HEK293 (cell line): Measurements from ENCODE around the gene AMBRA1.

ENCODE experiments used
- CTCF ChIP-seq: fragments of 450-650 bp; formaldehyde crosslinking; IDR thresholded peaks from 2 replicates; pipeline ENCODE4 v1.5.1; 2016; ENCODE audit warnings: missing biosample characterization, missing genetic modification characterization
- PATZ1 ChIP-seq: fragments of 450-650 bp; formaldehyde crosslinking; IDR thresholded peaks from 2 replicates; pipeline ENCODE4 v1.5.1; 2016; ENCODE audit warnings: missing biosample characterization, missing genetic modification characterization
- SP2 ChIP-seq: fragments of 450-650 bp; formaldehyde crosslinking; IDR thresholded peaks from 2 replicates; pipeline ENCODE4 v1.5.1; 2016; ENCODE audit warnings: missing biosample characterization, missing genetic modification characterization
- TCF7L2 ChIP-seq: IDR thresholded peaks from 2 replicates; pipeline ENCODE4 v1.6.1; 2011; ENCODE audit warnings: low read depth, mild to moderate bottlenecking, inconsistent platforms, low read length, moderate library complexity, borderline replicate concordance
- ZBTB1 ChIP-seq: fragments of 450-650 bp; formaldehyde crosslinking; IDR thresholded peaks from 2 replicates; pipeline ENCODE4 v1.5.1; 2016; ENCODE audit warnings: missing biosample characterization, missing genetic modification characterization
- ZFP69B ChIP-seq: fragments of 450-650 bp; formaldehyde crosslinking; IDR thresholded peaks from 2 replicates; pipeline ENCODE4 v1.5.1; 2016; ENCODE audit warnings: missing biosample characterization, missing genetic modification characterization
- ZNF121 ChIP-seq: fragments of 450-650 bp; formaldehyde crosslinking; IDR thresholded peaks from 2 replicates; pipeline ENCODE4 v1.5.1; 2016; ENCODE audit warnings: missing biosample characterization, missing genetic modification characterization
- ZNF394 ChIP-seq: fragments of 450-650 bp; formaldehyde crosslinking; IDR thresholded peaks from 2 replicates; pipeline ENCODE4 v1.5.1; 2016; ENCODE audit warnings: missing biosample characterization, missing genetic modification characterization, mild to moderate bottlenecking, moderate library complexity, borderline replicate concordance
- ZNF654 ChIP-seq: fragments of 450-650 bp; formaldehyde crosslinking; IDR thresholded peaks from 2 replicates; pipeline ENCODE4 v1.5.1; 2016; ENCODE audit warnings: low read depth, missing biosample characterization, missing genetic modification characterization
- ZNF692 ChIP-seq: fragments of 450-650 bp; formaldehyde crosslinking; IDR thresholded peaks from 2 replicates; pipeline ENCODE4 v1.5.1; 2016; ENCODE audit warnings: missing biosample characterization, missing genetic modification characterization
- ZNF701 ChIP-seq: fragments of 450-650 bp; formaldehyde crosslinking; IDR thresholded peaks from 2 replicates; pipeline ENCODE4 v1.5.1; 2016; ENCODE audit warnings: missing biosample characterization, missing genetic modification characterization
- ZNF830 ChIP-seq: fragments of 450-650 bp; IDR thresholded peaks from 2 replicates; pipeline ENCODE4 v1.5.0; 2018; ENCODE audit warnings: missing biosample characterization, missing genetic modification characterization, low read depth, mild to moderate bottlenecking, moderate library complexity
- TF ChIP-seq, protein P1 (sequence below): fragments of 450-650 bp; formaldehyde crosslinking; IDR thresholded peaks from 2 replicates; pipeline ENCODE4 v1.5.1; 2016; ENCODE audit warnings: missing biosample characterization, missing genetic modification characterization, low read depth

GRCh38 chr11:46414466-46414796 is 179.4 kb downstream of the AMBRA1 start:
- no peak for TF ChIP-seq ZNF394 (tag by site-specific recombination)
- TF ChIP-seq ZNF121 = no peak
- TF ChIP-seq CTCF (tag by site-specific recombination) = no peak
- no peak for TF ChIP-seq TCF7L2
- no peak for TF ChIP-seq ZNF830 (tag by site-specific recombination)
- TF ChIP-seq, protein P1, sequence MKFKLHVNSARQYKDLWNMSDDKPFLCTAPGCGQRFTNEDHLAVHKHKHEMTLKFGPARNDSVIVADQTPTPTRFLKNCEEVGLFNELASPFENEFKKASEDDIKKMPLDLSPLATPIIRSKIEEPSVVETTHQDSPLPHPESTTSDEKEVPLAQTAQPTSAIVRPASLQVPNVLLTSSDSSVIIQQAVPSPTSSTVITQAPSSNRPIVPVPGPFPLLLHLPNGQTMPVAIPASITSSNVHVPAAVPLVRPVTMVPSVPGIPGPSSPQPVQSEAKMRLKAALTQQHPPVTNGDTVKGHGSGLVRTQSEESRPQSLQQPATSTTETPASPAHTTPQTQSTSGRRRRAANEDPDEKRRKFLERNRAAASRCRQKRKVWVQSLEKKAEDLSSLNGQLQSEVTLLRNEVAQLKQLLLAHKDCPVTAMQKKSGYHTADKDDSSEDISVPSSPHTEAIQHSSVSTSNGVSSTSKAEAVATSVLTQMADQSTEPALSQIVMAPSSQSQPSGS (tag by site-specific recombination) = no peak
- no peak for TF ChIP-seq PATZ1 (tag by site-specific recombination)
- no peak for TF ChIP-seq ZNF654 (tag by site-specific recombination)
- no peak for TF ChIP-seq ZNF701 (tag by site-specific recombination)
- TF ChIP-seq ZNF692 (tag by site-specific recombination) = no peak
- no peak for TF ChIP-seq SP2 (tag by site-specific recombination)
- TF ChIP-seq ZBTB1 = no peak
- no peak for TF ChIP-seq ZFP69B (tag by site-specific recombination)
